Lower lobe of right lung (tissue), 2 donors: ENCODE results near the gene CNPY2. TPM values are rescaled to one million over a fixed set of nuclear protein-coding genes. Genes with fewer than 3 reads are reported as not detected.
"Not testable (repeated sequence)": the region's sequence is repeated elsewhere in the genome, so short reads cannot be mapped to it uniquely, and the experiment has no call there.

Source experiments
- ATAC-seq, 2 donors: fragments of 200-7000 bp; cut with Tn5 transposase; one replicate each; pipeline ENCODE4 v1.9.1; 2020 to 2022; ENCODE audit warnings: mild to moderate bottlenecking in 2 of 2, moderate library complexity in 2 of 2
- DNase-seq: peaks from one replicate; pipeline ENCODE4 v3.0.0-alpha.2; 2020
- H3K27ac ChIP-seq: fragments of 200-600 bp; one replicate; pipeline ENCODE4 v1.8.0; 2022
- H3K27me3 ChIP-seq: fragments of 200-600 bp; one replicate; pipeline ENCODE4 v1.8.0; 2022; ENCODE audit warnings: low read depth
- H3K36me3 ChIP-seq: fragments of 200-600 bp; one replicate; pipeline ENCODE4 v1.8.0; 2022; ENCODE audit warnings: mild to moderate bottlenecking
- H3K4me1 ChIP-seq: fragments of 200-600 bp; one replicate; pipeline ENCODE4 v1.8.0; 2022
- H3K4me3 ChIP-seq: fragments of 200-600 bp; one replicate; pipeline ENCODE4 v1.8.0; 2022; ENCODE audit warnings: mild to moderate bottlenecking
- H3K9me3 ChIP-seq: fragments of 200-600 bp; one replicate; pipeline ENCODE4 v1.8.0; 2022
- CTCF ChIP-seq: fragments of 200-600 bp; IDR thresholded peaks from one replicate; pipeline ENCODE4 v1.8.0; 2022; ENCODE audit warnings: antibody characterized with exemption, mild to moderate bottlenecking
- intact Hi-C: fragments of 100-400 bp; cut with DNase I; formaldehyde crosslinking; loops from one replicate; pipeline ENCODE4 v1.11.0; 2022
- total RNA-seq: library from RNA; stranded (reverse); fragmentation: NEBNext Ultra II Directional; extraction: Animal tissue kit (Norgen Biotek cat#: 25700); gene quantifications from one replicate; pipeline ENCODE4 v1.2.1, GENCODE V29; 2021
- donor health status: DM: no; HTN: yes; CAD: no; lungs with severe emphysema.

CNPY2 gene
- total RNA-seq, 1 donor from 2014 or later: 91.5 TPM

DNA sequence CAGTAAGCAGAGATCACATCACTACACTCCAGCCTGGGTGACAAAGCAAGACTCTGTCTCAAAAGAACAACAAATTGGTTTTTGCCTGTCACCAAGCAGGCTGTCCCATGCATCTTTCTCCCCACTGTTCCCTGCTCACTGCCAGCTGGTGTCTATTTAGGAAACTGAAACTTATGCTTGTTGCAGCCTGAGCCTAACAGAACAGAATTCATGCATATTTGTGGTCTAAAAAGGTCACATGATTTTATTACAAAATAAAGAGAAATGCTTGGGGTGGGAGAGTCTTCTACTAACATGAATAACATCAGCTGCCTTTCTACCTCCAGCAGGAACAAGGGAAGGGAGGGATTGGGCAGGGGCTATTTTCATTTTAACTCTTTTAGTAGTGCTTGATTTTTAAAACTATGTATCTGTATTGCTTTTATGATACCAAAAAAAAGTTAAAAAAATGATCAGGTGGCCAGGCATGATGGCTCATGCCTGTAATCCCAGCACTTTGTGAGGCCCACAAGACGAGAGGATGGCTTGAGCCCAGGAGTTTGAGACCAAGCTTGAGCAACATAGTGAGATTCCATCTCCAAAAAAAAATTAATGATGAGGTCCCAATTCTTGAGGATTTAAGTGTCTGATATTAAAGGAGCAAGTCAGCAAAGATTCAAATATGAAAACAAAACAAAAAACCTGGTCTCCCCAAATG lies 43.2 kb upstream of the CNPY2 start:
- DNase-seq: no peak
- peak overlapping the region; percentile 77 for H3K4me3 ChIP-seq
- H3K4me1 ChIP-seq: peaks cover 21% of the 10 kb centered on the region
- peaks cover 33% of the 10 kb centered on the region for H3K36me3 ChIP-seq
- intact Hi-C loops: no loop called here
- H3K9me3 ChIP-seq: no peaks in the 10 kb centered on the region
- H3K27ac ChIP-seq: peak overlapping the region; percentile 95
- ATAC-seq: no peak
- H3K27me3 ChIP-seq: no peaks in the 10 kb centered on the region
- no peak for TF ChIP-seq CTCF

GRCh38 chr12:56351325-56351724 lies 35.5 kb upstream of the CNPY2 start:
- Histone ChIP-seq H3K4me1 (no peaks in the 10 kb centered on the region), H3K36me3 (peaks cover 100% of the 10 kb centered on the region), H3K9me3 (no peaks in the 10 kb centered on the region), H3K27me3 (no peaks in the 10 kb centered on the region), H3K27ac (no peak overlapping the region), H3K4me3 (no peak overlapping the region)
- ATAC-seq (no peak), DNase-seq (no peak)
- intact Hi-C loops: no loop called here
- no peak for TF ChIP-seq CTCF

GRCh38 chr12:56350662-56351061 lies 34.9 kb upstream of the CNPY2 start:
- ATAC-seq (no peak), DNase-seq (no peak)
- no peak for TF ChIP-seq CTCF
- H3K4me3 ChIP-seq: no peak overlapping the region
- intact Hi-C loops: no loop called here
- no peaks in the 10 kb centered on the region for H3K4me1 ChIP-seq
- H3K27me3 ChIP-seq: no peaks in the 10 kb centered on the region
- no peaks in the 10 kb centered on the region for H3K9me3 ChIP-seq
- H3K36me3 ChIP-seq: peaks cover 100% of the 10 kb centered on the region
- no peak overlapping the region for H3K27ac ChIP-seq

GRCh38 chr12:56348776-56349175 lies 33.0 kb upstream of the CNPY2 start:
- Histone ChIP-seq H3K27me3 (no peaks in the 10 kb centered on the region), H3K27ac (no peak overlapping the region), H3K4me3 (no peak overlapping the region), H3K9me3 (no peaks in the 10 kb centered on the region), H3K4me1 (no peaks in the 10 kb centered on the region), H3K36me3 (peaks cover 100% of the 10 kb centered on the region)
- TF ChIP-seq CTCF: no peak
- intact Hi-C loops: no loop called here
- DNase-seq (no peak), ATAC-seq (no peak)

GRCh38 chr12:56347255-56347654 lies 31.5 kb upstream of the CNPY2 start:
- H3K9me3 ChIP-seq, H3K27ac ChIP-seq, H3K27me3 ChIP-seq, H3K4me3 ChIP-seq, DNase-seq, intact Hi-C loops, H3K4me1 ChIP-seq, ATAC-seq: not testable (repeated sequence)
- H3K36me3 ChIP-seq: peaks cover 100% of the 10 kb centered on the region

DNA sequence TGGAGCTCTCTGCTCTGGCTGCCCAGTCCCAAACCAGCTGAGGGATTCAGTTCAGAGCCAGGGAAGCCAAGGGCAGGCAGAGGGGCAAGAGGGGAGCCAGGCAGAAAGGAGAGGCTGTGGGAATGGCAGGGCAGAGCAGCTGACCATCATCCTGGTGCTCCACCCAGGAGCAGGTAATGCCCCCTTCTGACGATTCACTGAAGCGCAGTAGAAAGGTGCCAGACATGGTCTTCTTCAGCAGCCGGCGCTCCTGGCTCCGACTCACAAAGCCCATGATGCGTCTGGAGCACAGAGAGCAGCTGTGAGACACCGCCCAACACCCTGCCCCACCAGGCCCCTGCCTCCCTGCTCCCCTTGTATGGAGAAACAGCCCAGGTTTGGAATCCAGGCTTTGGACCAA lies 30.9 kb upstream of the CNPY2 start:
- no peak for TF ChIP-seq CTCF
- intact Hi-C loops: no loop called here
- H3K27ac ChIP-seq: no peak overlapping the region
- H3K27me3 ChIP-seq: no peaks in the 10 kb centered on the region
- ATAC-seq: peak in 1 of 2 donors; percentile 19
- H3K36me3 ChIP-seq: peaks cover 99% of the 10 kb centered on the region
- H3K9me3 ChIP-seq: no peaks in the 10 kb centered on the region
- DNase-seq: no peak
- no peak overlapping the region for H3K4me3 ChIP-seq
- H3K4me1 ChIP-seq: no peaks in the 10 kb centered on the region

GRCh38 chr12:56342290-56342689 lies 26.5 kb upstream of the CNPY2 start:
- H3K36me3 ChIP-seq: peaks cover 60% of the 10 kb centered on the region
- H3K4me3 ChIP-seq, intact Hi-C loops, ATAC-seq, H3K27ac ChIP-seq, H3K9me3 ChIP-seq, H3K27me3 ChIP-seq, DNase-seq: not testable (repeated sequence)
- H3K4me1 ChIP-seq: peaks cover 18% of the 10 kb centered on the region
